ENCODE results near the gene GALK1. TPM values are rescaled to one million over a fixed set of nuclear protein-coding genes. Genes with fewer than 3 reads are reported as not detected.

GALK1 gene
- total and polyA plus RNA-seq, 2 of the 13 experiments (the other 11 are each of a cell fraction or from before 2014, with no cell fraction given): 59.9 to 93.6 TPM

DNA sequence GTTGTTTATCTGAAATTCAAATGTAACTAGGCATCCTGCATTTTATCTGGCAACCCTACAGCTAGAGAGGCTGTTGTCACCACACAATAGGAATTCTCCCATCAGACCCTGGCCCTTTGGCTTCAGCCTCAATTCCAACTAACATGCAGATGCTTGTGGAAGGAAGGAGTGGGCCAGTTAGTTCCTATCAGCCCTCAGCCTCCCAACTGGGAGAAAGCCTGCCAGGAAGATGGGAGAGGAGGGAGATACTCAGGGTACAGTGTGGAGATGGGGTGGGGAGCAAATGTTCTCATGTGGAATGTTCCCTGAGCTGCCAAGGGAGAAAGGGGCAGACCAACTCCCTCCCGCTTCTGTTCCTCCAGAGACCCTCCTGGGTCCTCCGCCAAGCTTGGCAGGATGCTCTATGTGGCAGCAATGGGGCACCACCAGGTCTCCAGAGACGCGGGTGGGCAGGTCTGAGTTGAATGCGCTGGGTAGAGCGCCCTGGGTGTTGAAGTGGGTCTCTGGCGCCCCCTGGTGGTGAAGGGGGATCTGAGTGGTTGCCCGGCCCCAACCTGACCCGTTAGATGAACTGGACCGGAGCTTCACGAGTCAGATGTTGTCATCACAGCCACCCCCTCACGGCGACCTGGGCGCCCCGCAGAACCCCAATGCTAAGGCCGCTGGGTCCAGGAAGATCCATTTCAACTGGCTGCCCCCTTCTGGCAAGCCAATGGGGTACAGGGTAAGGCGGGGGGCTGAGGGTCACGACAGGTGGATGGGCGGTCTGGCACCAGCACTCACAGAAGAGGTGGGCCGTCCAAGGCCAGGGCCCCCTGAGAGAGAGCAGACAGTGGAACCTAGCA, 15.2 kb downstream of the GALK1 start (continued):
- TF ChIP-seq, protein P1, sequence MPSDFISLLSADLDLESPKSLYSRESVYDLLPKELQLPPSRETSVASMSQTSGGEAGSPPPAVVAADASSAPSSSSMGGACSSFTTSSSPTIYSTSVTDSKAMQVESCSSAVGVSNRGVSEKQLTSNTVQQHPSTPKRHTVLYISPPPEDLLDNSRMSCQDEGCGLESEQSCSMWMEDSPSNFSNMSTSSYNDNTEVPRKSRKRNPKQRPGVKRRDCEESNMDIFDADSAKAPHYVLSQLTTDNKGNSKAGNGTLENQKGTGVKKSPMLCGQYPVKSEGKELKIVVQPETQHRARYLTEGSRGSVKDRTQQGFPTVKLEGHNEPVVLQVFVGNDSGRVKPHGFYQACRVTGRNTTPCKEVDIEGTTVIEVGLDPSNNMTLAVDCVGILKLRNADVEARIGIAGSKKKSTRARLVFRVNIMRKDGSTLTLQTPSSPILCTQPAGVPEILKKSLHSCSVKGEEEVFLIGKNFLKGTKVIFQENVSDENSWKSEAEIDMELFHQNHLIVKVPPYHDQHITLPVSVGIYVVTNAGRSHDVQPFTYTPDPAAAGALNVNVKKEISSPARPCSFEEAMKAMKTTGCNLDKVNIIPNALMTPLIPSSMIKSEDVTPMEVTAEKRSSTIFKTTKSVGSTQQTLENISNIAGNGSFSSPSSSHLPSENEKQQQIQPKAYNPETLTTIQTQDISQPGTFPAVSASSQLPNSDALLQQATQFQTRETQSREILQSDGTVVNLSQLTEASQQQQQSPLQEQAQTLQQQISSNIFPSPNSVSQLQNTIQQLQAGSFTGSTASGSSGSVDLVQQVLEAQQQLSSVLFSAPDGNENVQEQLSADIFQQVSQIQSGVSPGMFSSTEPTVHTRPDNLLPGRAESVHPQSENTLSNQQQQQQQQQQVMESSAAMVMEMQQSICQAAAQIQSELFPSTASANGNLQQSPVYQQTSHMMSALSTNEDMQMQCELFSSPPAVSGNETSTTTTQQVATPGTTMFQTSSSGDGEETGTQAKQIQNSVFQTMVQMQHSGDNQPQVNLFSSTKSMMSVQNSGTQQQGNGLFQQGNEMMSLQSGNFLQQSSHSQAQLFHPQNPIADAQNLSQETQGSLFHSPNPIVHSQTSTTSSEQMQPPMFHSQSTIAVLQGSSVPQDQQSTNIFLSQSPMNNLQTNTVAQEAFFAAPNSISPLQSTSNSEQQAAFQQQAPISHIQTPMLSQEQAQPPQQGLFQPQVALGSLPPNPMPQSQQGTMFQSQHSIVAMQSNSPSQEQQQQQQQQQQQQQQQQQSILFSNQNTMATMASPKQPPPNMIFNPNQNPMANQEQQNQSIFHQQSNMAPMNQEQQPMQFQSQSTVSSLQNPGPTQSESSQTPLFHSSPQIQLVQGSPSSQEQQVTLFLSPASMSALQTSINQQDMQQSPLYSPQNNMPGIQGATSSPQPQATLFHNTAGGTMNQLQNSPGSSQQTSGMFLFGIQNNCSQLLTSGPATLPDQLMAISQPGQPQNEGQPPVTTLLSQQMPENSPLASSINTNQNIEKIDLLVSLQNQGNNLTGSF (CRISPR knock-in tag; IDR thresholded peaks at IDR 0.05): no peak
- TF ChIP-seq ZNF317 (CRISPR knock-in tag; IDR thresholded peaks at IDR 0.05): no peak
- no peak; the same call in 1 of the 2 replicates for TF ChIP-seq ZNF556 (CRISPR knock-in tag; IDR thresholded peaks at IDR 0.05; ENCODE audit: borderline replicate concordance)
- TF ChIP-seq SALL1 (CRISPR knock-in tag; IDR thresholded peaks at IDR 0.05): peak; percentile 30; the same call in 1 of the 2 replicates
- TF ChIP-seq ZNF558 (CRISPR knock-in tag; IDR thresholded peaks at IDR 0.05; ENCODE audit: borderline replicate concordance): no peak
- no peak for TF ChIP-seq CCDC6 (CRISPR knock-in tag; IDR thresholded peaks at IDR 0.05)
- TF ChIP-seq ZNF768 (CRISPR knock-in tag; IDR thresholded peaks at IDR 0.05): peak; percentile 23; the same call in 1 of the 2 replicates
- TF ChIP-seq NFE2L1 (CRISPR knock-in tag; IDR thresholded peaks at IDR 0.05; ENCODE audit: borderline replicate concordance): no peak
- TF ChIP-seq, protein P2, sequence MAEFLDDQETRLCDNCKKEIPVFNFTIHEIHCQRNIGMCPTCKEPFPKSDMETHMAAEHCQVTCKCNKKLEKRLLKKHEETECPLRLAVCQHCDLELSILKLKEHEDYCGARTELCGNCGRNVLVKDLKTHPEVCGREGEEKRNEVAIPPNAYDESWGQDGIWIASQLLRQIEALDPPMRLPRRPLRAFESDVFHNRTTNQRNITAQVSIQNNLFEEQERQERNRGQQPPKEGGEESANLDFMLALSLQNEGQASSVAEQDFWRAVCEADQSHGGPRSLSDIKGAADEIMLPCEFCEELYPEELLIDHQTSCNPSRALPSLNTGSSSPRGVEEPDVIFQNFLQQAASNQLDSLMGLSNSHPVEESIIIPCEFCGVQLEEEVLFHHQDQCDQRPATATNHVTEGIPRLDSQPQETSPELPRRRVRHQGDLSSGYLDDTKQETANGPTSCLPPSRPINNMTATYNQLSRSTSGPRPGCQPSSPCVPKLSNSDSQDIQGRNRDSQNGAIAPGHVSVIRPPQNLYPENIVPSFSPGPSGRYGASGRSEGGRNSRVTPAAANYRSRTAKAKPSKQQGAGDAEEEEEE (CRISPR knock-in tag; IDR thresholded peaks at IDR 0.05; ENCODE audit: borderline replicate concordance): no peak
- no peak for TF ChIP-seq SCMH1 (CRISPR knock-in tag; IDR thresholded peaks at IDR 0.05; ENCODE audit: borderline replicate concordance)
- TF ChIP-seq, protein P3, sequence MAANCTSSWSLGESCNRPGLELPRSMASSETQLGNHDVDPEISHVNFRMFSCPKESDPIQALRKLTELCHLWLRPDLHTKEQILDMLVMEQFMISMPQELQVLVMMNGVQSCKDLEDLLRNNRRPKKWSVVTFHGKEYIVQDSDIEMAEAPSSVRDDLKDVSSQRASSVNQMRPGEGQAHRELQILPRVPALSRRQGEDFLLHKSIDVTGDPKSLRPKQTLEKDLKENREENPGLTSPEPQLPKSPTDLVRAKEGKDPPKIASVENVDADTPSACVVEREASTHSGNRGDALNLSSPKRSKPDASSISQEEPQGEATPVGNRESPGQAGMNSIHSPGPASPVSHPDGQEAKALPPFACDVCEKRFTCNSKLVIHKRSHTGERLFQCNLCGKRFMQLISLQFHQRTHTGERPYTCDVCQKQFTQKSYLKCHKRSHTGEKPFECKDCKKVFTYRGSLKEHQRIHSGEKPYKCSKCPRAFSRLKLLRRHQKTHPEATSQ (CRISPR knock-in tag; IDR thresholded peaks at IDR 0.05; ENCODE audit: borderline replicate concordance): no peak
- no peak for TF ChIP-seq PHF8 (CRISPR knock-in tag; IDR thresholded peaks at IDR 0.05)
- TF ChIP-seq SRY (CRISPR knock-in tag; IDR thresholded peaks at IDR 0.05): no peak
- TF ChIP-seq ZNF879 (CRISPR knock-in tag; IDR thresholded peaks at IDR 0.05): no peak
- TF ChIP-seq MTF1 (CRISPR knock-in tag; IDR thresholded peaks at IDR 0.05): no peak
- TF ChIP-seq ZNF772 (CRISPR knock-in tag; IDR thresholded peaks at IDR 0.05): no peak
- no peak for TF ChIP-seq KLF16 (CRISPR knock-in tag; IDR thresholded peaks at IDR 0.05)
- no peak for TF ChIP-seq ZNF296 (CRISPR knock-in tag; conservative IDR thresholded peaks at IDR 0.05)
- TF ChIP-seq ZNF746 (CRISPR knock-in tag; IDR thresholded peaks at IDR 0.05): no peak
- TF ChIP-seq CBX5 (CRISPR knock-in tag; IDR thresholded peaks at IDR 0.05; ENCODE audit: borderline replicate concordance): no peak

Data from HepG2 (cell line).